Measurements from ENCODE around the gene FOXP3.
A peak's percentile ranks its signal among the peaks of the same experiment; 100 is the strongest.
"Not testable (repeated sequence)": the region's sequence is repeated elsewhere in the genome, so short reads cannot be mapped to it uniquely, and the experiment has no call there.

The FOXP3 gene

GRCh38 chrX:49308604-49309269 is 44.2 kb upstream of the FOXP3 start:
- peaks cover 0 to 62% of the 10 kb centered on the region in 2 experiments for H3K27me3 ChIP-seq (ENCODE audit: control insufficient read depth in 1 of 2, insufficient read depth in 1 of 2, low read length in 2 of 2)
- no peaks in the 10 kb centered on the region for H3K9me3 ChIP-seq (ENCODE audit: control insufficient read depth, low read length)
- peak overlapping the region in 1 of 2 experiments; percentile 65 for H3K14ac ChIP-seq (ENCODE audit: low read length in 2 of 2)
- no peak overlapping the region for H3K4ac ChIP-seq (ENCODE audit: low read depth in 1 of 2, low read length in 2 of 2)
- H3K79me1 ChIP-seq (replicated peaks; ENCODE audit: low read length, poor library complexity, severe bottlenecking) = no peaks in the 10 kb centered on the region
- H2BK120ac ChIP-seq (ENCODE audit: low read depth, low read length) = no peak overlapping the region
- H2BK5ac ChIP-seq (ENCODE audit: low read depth, low read length, poor library complexity, severe bottlenecking) = no peak overlapping the region
- peak overlapping the region; percentile 37 for H4K8ac ChIP-seq (ENCODE audit: low read length)
- no peak overlapping the region for H4K91ac ChIP-seq (ENCODE audit: low read length)
- no peak overlapping the region for H2AFZ ChIP-seq (ENCODE audit: low read depth, low read length)
- H3K27ac ChIP-seq (ENCODE audit: low read length, poor library complexity, severe bottlenecking) = no peak overlapping the region
- no peak overlapping the region for H2BK15ac ChIP-seq (ENCODE audit: low read depth, poor library complexity, severe bottlenecking)
- no peak overlapping the region for H3K23ac ChIP-seq (ENCODE audit: low read length in 2 of 2)
- peak overlapping the region in 1 of 2 experiments; percentile 72 for H3K4me3 ChIP-seq (ENCODE audit: insufficient read depth in 1 of 2, low read depth in 1 of 2, low read length in 2 of 2)
- DNase-seq = peak; percentile 14
- no peaks in the 10 kb centered on the region for H3K36me3 ChIP-seq (ENCODE audit: control insufficient read depth in 1 of 2, insufficient read depth in 2 of 2, low read depth in 1 of 2, low read length in 2 of 2)
- no peak overlapping the region for H3K4me2 ChIP-seq (ENCODE audit: low read length, poor library complexity, severe bottlenecking)
- H3K9ac ChIP-seq (ENCODE audit: low read length) = peak overlapping the region; percentile 84
- 94% methylated on average over 15 of the region's 15 CpGs for whole genome bisulfite sequencing
- H2BK12ac ChIP-seq (ENCODE audit: low read length in 2 of 2) = no peak overlapping the region
- H3K18ac ChIP-seq (ENCODE audit: low read depth in 1 of 2, low read length in 2 of 2) = no peak overlapping the region
- H2AK5ac ChIP-seq (ENCODE audit: low read length, severe bottlenecking) = no peak overlapping the region
- H3K4me1 ChIP-seq (ENCODE audit: control insufficient read depth, insufficient read depth, low read depth, low read length) = peaks cover 2% of the 10 kb centered on the region

DNA sequence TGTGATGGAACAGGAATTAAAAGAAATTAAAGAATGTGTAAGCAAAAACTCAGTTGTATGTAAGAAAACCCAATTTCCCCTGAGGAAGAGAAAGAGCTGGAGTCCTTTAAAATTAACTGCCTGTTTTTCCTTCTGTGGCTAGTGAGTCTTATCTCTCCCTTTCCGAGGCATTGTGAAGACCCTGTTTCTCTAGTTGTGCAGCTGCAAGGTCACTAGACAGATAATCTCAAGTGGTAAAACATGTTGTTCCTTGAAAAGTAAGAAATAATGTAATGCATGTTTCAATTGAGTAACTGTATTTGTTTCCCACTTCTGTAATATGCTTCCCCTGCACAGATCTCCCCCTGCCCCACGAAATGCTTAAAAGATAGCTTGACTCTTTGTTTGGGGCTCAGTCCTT is 43.3 kb upstream of the FOXP3 start:
- H3K9me3 ChIP-seq (ENCODE audit: control insufficient read depth, low read length); H4K8ac ChIP-seq (ENCODE audit: low read length); H2AK5ac ChIP-seq (ENCODE audit: low read length, severe bottlenecking); H2BK15ac ChIP-seq (ENCODE audit: low read depth, poor library complexity, severe bottlenecking); H2BK120ac ChIP-seq (ENCODE audit: low read depth, low read length); H3K4me3 ChIP-seq (ENCODE audit: insufficient read depth in 1 of 2, low read depth in 1 of 2, low read length in 2 of 2); H3K4me1 ChIP-seq (ENCODE audit: control insufficient read depth, insufficient read depth, low read depth, low read length); H2BK12ac ChIP-seq (ENCODE audit: low read length in 2 of 2); DNase-seq; H3K4me2 ChIP-seq (ENCODE audit: low read length, poor library complexity, severe bottlenecking); H3K14ac ChIP-seq (ENCODE audit: low read length in 2 of 2); H3K36me3 ChIP-seq (ENCODE audit: control insufficient read depth in 1 of 2, insufficient read depth in 2 of 2, low read depth in 1 of 2, low read length in 2 of 2); H3K79me1 ChIP-seq (replicated peaks; ENCODE audit: low read length, poor library complexity, severe bottlenecking); H3K23ac ChIP-seq (ENCODE audit: low read length in 2 of 2); H3K27ac ChIP-seq (ENCODE audit: low read length, poor library complexity, severe bottlenecking); H2AFZ ChIP-seq (ENCODE audit: low read depth, low read length); H2BK5ac ChIP-seq (ENCODE audit: low read depth, low read length, poor library complexity, severe bottlenecking); H3K9ac ChIP-seq (ENCODE audit: low read length); H3K18ac ChIP-seq (ENCODE audit: low read depth in 1 of 2, low read length in 2 of 2); H3K4ac ChIP-seq (ENCODE audit: low read depth in 1 of 2, low read length in 2 of 2); H4K91ac ChIP-seq (ENCODE audit: low read length): not testable (repeated sequence)
- H3K27me3 ChIP-seq (ENCODE audit: control insufficient read depth in 1 of 2, insufficient read depth in 1 of 2, low read length in 2 of 2) = peaks cover 0 to 55% of the 10 kb centered on the region in 2 experiments
- WGBS = 67% methylated on average over 1 of the region's 2 CpGs

- no peak within 1 kb of the TSS for H4K91ac ChIP-seq (ENCODE audit: low read length)
- H2BK5ac ChIP-seq (ENCODE audit: low read depth, low read length, poor library complexity, severe bottlenecking) = no peak within 1 kb of the TSS
- H3K14ac ChIP-seq (ENCODE audit: low read length in 2 of 2) = no peak within 1 kb of the TSS
- no peak within 1 kb of the TSS for H3K27ac ChIP-seq (ENCODE audit: low read length, poor library complexity, severe bottlenecking)
- H3K4me1 ChIP-seq (ENCODE audit: control insufficient read depth, insufficient read depth, low read depth, low read length) = no peaks in the 10 kb centered on the region
- H2BK12ac ChIP-seq (ENCODE audit: low read length in 2 of 2) = no peak within 1 kb of the TSS
- no peak within 1 kb of the TSS for H4K8ac ChIP-seq (ENCODE audit: low read length)
- no peak for DNase-seq
- H3K23ac ChIP-seq (ENCODE audit: low read length in 2 of 2) = no peak within 1 kb of the TSS
- H3K36me3 ChIP-seq (ENCODE audit: control insufficient read depth in 1 of 2, insufficient read depth in 2 of 2, low read depth in 1 of 2, low read length in 2 of 2) = no peaks in the 10 kb centered on the region
- H2AFZ ChIP-seq (ENCODE audit: low read depth, low read length) = no peak within 1 kb of the TSS
- no peak within 1 kb of the TSS for H2AK5ac ChIP-seq (ENCODE audit: low read length, severe bottlenecking)
- H3K4me3 ChIP-seq (ENCODE audit: insufficient read depth in 1 of 2, low read depth in 1 of 2, low read length in 2 of 2) = no peak within 1 kb of the TSS
- no peak within 1 kb of the TSS for H2BK120ac ChIP-seq (ENCODE audit: low read depth, low read length)
- H3K9me3 ChIP-seq (ENCODE audit: control insufficient read depth, low read length) = no peaks in the 10 kb centered on the region
- H2BK15ac ChIP-seq (ENCODE audit: low read depth, poor library complexity, severe bottlenecking) = no peak within 1 kb of the TSS
- no peak within 1 kb of the TSS for H3K4ac ChIP-seq (ENCODE audit: low read depth in 1 of 2, low read length in 2 of 2)
- H3K79me1 ChIP-seq (replicated peaks; ENCODE audit: low read length, poor library complexity, severe bottlenecking) = no peaks in the 10 kb centered on the region
- no peak within 1 kb of the TSS for H3K9ac ChIP-seq (ENCODE audit: low read length)
- no peak within 1 kb of the TSS for H3K18ac ChIP-seq (ENCODE audit: low read depth in 1 of 2, low read length in 2 of 2)
- H3K4me2 ChIP-seq (ENCODE audit: low read length, poor library complexity, severe bottlenecking) = no peak within 1 kb of the TSS
- peaks cover 0 to 28% of the 10 kb centered on the region in 2 experiments for H3K27me3 ChIP-seq (ENCODE audit: control insufficient read depth in 1 of 2, insufficient read depth in 1 of 2, low read length in 2 of 2)
- 87% methylated on average over 15 of the region's 15 CpGs for WGBS
These were observed 38.8 kb upstream of the FOXP3 start, which contains the start of gene GAGE10 for GRCh38 chrX:49303346-49303745. Gene GAGE10, plus strand, starts transcription at chrX:49303646. Its CDS starts 1,214 bp downstream, at chrX:49304860.

- Histone ChIP-seq H2BK12ac (ENCODE audit: low read length in 2 of 2) (no peak overlapping the region), H3K27me3 (ENCODE audit: control insufficient read depth in 1 of 2, insufficient read depth in 1 of 2, low read length in 2 of 2) (peaks cover 0 to 16% of the 10 kb centered on the region in 2 experiments), H4K91ac (ENCODE audit: low read length) (no peak overlapping the region), H2AK5ac (ENCODE audit: low read length, severe bottlenecking) (no peak overlapping the region), H3K4me1 (ENCODE audit: control insufficient read depth, insufficient read depth, low read depth, low read length) (no peaks in the 10 kb centered on the region), H3K27ac (ENCODE audit: low read length, poor library complexity, severe bottlenecking) (no peak overlapping the region), H3K4ac (ENCODE audit: low read depth in 1 of 2, low read length in 2 of 2) (no peak overlapping the region), H3K18ac (ENCODE audit: low read depth in 1 of 2, low read length in 2 of 2) (no peak overlapping the region), H3K4me3 (ENCODE audit: insufficient read depth in 1 of 2, low read depth in 1 of 2, low read length in 2 of 2) (no peak overlapping the region), H3K36me3 (ENCODE audit: control insufficient read depth in 1 of 2, insufficient read depth in 2 of 2, low read depth in 1 of 2, low read length in 2 of 2) (no peaks in the 10 kb centered on the region), H2BK15ac (ENCODE audit: low read depth, poor library complexity, severe bottlenecking) (no peak overlapping the region), H2AFZ (ENCODE audit: low read depth, low read length) (no peak overlapping the region), H3K4me2 (ENCODE audit: low read length, poor library complexity, severe bottlenecking) (no peak overlapping the region), H2BK5ac (ENCODE audit: low read depth, low read length, poor library complexity, severe bottlenecking) (no peak overlapping the region), H3K14ac (ENCODE audit: low read length in 2 of 2) (no peak overlapping the region), H3K23ac (ENCODE audit: low read length in 2 of 2) (no peak overlapping the region), H2BK120ac (ENCODE audit: low read depth, low read length) (no peak overlapping the region), H3K9me3 (ENCODE audit: control insufficient read depth, low read length) (no peaks in the 10 kb centered on the region), H3K9ac (ENCODE audit: low read length) (no peak overlapping the region), H3K79me1 (replicated peaks; ENCODE audit: low read length, poor library complexity, severe bottlenecking) (no peaks in the 10 kb centered on the region), H4K8ac (ENCODE audit: low read length) (no peak overlapping the region)
- WGBS = no CpG with 5 or more reads among the region's 1 CpG
- DNase-seq = no peak
These were observed 36.2 kb upstream of the FOXP3 start for GRCh38 chrX:49300703-49301102.

All from mesenchymal stem cell (in vitro differentiated cells and primary cell).